ENCODE measurements around the gene SBNO2.

Gene SBNO2

DNA sequence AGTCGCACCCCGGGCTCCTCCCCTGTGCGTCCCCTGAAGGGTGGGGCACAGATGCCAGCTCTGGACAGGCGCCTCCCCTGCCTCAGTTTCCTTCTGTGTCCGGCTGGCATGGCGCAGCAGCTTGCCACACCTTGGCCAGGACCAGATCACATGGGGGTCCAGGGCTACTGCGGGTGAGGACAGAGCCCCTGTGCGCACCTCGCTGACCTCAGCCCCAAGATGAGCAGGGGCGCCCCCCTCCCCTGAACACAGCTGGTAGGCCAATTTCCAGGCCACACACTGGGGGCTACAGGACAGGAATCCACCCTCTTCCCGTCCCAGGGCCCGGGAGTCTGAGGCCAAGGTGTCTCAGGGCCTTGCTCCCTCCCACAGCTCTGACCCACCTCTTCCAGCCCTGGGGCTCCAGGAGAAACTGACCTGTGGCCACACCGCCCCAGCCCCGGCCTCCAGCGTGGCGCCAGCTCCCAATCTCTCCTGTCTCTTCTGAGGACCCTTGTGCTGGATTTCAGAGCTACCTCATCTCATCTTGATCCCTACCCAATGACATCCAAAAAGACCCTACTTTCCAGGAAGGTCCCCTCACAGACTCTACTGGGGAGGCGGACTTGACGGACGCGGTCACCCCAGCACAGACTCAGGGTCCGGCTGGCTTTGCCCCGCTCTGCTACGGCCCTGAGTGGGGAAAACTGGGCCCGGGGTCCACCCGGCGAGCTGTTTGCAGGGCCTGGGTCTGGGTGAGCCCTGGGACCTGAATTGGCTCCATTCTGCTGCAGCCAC lies 28.2 kb downstream of the SBNO2 start:
- DNase-seq (ENCODE audit: low read depth): no peak
- TF ChIP-seq, protein P1, sequence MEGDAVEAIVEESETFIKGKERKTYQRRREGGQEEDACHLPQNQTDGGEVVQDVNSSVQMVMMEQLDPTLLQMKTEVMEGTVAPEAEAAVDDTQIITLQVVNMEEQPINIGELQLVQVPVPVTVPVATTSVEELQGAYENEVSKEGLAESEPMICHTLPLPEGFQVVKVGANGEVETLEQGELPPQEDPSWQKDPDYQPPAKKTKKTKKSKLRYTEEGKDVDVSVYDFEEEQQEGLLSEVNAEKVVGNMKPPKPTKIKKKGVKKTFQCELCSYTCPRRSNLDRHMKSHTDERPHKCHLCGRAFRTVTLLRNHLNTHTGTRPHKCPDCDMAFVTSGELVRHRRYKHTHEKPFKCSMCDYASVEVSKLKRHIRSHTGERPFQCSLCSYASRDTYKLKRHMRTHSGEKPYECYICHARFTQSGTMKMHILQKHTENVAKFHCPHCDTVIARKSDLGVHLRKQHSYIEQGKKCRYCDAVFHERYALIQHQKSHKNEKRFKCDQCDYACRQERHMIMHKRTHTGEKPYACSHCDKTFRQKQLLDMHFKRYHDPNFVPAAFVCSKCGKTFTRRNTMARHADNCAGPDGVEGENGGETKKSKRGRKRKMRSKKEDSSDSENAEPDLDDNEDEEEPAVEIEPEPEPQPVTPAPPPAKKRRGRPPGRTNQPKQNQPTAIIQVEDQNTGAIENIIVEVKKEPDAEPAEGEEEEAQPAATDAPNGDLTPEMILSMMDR (conservative IDR thresholded peaks at IDR 0.05; ENCODE audit: control insufficient read depth, insufficient read depth, low read depth, low read length): no peak
- no peak overlapping the region for H3K4me3 ChIP-seq (ENCODE audit: control insufficient read depth, low read depth, low read length)

DNA sequence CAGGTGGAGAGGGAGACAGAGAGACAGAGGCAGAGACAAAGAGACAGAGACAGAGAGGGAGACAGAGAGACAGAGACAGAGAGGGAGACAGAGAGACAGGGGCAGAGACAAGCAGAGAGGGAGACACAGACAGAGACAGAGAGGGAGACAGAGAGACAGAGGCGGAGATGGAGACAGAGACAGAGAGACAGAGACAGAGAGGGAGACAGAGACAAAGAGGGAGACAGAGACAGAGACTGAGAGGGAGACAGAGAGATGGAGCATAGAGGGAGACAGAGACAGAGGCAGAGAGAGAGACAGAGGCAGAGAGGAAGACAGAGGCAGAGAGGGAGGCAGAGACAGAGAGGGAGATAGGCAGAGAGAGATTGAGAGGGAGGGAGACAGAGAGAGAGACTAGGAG lies 29.3 kb downstream of the SBNO2 start:
- DNase-seq (ENCODE audit: low read depth): no peak
- TF ChIP-seq, protein P1 (conservative IDR thresholded peaks at IDR 0.05; ENCODE audit: control insufficient read depth, insufficient read depth, low read depth, low read length): no peak
- no peak overlapping the region for H3K4me3 ChIP-seq (ENCODE audit: control insufficient read depth, low read depth, low read length)

DNA sequence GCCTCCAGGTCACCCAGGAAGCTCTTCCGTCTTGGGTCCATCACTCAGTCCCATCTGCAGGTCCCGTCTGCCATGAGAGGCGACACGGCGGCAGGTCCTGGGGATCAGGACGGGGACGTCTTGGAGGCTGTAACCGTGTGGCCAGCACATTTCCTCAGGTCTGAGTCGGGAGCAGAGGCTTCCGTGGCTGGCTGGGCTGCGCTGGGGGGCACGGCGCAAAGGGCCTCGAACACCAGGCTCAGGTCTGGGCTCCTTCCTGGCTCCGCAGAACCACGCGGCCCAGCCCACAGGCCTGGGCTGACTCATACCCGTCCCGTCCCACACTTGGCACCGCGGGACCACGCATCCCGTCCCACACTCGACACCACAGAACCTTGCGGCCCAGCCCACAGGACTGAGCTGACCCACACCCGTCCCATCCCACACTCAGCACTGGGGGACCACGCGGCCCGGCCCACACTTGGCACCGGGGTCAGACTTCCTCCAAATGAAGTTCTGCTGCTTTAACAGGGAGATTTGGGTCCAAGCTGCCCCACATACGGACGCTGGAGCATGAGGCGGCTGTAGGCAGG lies 30.2 kb downstream of the SBNO2 start:
- H3K4me3 ChIP-seq (ENCODE audit: control insufficient read depth, low read depth, low read length): no peak overlapping the region
- DNase-seq (ENCODE audit: low read depth): no peak
- TF ChIP-seq, protein P1 (conservative IDR thresholded peaks at IDR 0.05; ENCODE audit: control insufficient read depth, insufficient read depth, low read depth, low read length): no peak

DNA sequence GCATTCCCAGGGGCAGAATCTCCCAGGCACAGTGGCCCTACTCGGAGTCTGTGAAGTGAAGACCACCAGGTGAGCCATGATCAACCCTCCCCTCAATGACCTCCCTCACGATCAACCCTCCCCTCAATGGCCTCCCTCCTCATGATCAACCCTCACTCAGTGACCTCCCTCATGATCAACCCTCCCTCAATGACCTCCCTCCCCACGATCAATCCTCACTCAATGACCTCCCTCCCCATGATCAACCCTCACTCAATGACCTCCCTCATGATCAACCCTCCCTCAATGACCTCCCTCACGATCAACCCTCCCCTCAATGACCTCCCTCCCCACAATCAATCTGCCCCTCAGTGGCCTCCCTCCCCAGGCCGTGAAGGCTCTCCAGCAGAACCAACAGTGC lies 32.1 kb downstream of the SBNO2 start:
- H3K4me3 ChIP-seq (ENCODE audit: control insufficient read depth, low read depth, low read length): no peak overlapping the region
- TF ChIP-seq, protein P1 (conservative IDR thresholded peaks at IDR 0.05; ENCODE audit: control insufficient read depth, insufficient read depth, low read depth, low read length): no peak
- DNase-seq (ENCODE audit: low read depth): no peak

DNA sequence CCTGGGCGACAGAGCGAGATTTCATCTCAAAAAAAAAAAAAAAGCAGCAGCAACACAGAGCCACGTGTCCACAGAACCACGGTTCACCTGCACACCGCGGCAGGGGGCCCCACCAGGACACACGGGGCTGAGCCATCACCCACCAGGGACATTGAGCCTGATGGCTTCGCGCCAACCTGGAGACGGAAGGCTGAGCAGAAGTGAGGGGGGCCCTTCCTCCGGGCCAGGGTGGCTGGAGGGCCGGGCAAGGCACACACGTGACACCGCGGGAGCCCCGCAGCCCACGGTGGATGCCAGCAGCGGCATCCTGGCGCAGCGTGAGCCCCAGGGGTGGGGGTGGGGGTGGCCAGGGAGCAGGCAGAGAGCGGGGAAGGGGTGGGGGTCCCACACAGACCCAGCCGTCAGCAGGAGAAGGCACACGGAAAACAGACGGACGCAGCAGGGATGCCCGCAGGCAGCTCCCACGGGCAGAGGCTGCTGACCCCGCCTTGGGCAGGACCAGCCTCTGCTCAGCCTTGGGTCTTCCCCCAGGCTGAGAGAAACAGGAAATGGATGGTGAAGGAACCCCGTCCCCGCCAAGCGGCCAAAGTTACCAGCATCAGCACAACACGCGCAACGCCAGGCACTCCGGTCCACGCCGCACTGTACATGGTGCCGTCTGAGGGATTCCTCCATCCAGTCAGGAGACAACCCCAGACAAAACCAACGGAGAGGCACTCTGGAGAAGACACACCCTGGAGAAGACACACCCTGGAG lies 33.6 kb downstream of the SBNO2 start:
- TF ChIP-seq, protein P1 (conservative IDR thresholded peaks at IDR 0.05; ENCODE audit: control insufficient read depth, insufficient read depth, low read depth, low read length): no peak
- DNase-seq (ENCODE audit: low read depth): no peak
- no peak overlapping the region for H3K4me3 ChIP-seq (ENCODE audit: control insufficient read depth, low read depth, low read length)

DNA sequence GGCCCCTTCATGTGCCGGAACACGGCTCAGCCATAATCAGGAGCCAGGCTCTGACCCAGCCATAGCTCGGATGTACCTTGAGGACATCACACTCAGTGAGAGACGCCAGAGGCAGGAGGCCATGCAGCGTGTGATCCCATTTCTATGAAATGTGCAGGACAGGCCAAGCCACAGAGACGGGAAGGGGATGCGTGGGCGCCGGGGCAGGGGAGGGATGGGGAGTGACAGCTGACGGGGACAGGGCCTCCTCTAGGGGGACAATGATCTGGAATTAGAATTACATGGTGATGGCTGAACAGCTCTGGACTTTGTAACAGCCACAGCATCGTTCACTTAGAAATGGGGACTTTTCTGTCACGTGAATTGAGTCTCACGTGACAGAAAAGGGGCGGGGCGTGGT lies 34.9 kb downstream of the SBNO2 start:
- no peak overlapping the region for H3K4me3 ChIP-seq (ENCODE audit: control insufficient read depth, low read depth, low read length)
- TF ChIP-seq, protein P1 (conservative IDR thresholded peaks at IDR 0.05; ENCODE audit: control insufficient read depth, insufficient read depth, low read depth, low read length): no peak
- DNase-seq (ENCODE audit: low read depth): no peak

Measured in fibroblast of mammary gland (primary cell).